GM19397 (cell line): ENCODE data around the gene GMPPB.

Experiments
- ATAC-seq: cut with Tn5 transposase; IDR thresholded peaks from one replicate; pipeline ENCODE4 v1.9.1; 2021; ENCODE audit warnings: mild to moderate bottlenecking, moderate library complexity; ENCODE audit not compliant: unreplicated experiment

GMPPB gene

GRCh38 chr3:49673121-49673714, 50.5 kb downstream of the GMPPB start:
- ATAC-seq, result no peak

- ATAC-seq, result no peak
These were observed 52.2 kb downstream of the GMPPB start for GRCh38 chr3:49671291-49672288.

- no peak for ATAC-seq
These were observed 52.8 kb downstream of the GMPPB start for GRCh38 chr3:49670940-49671290.
